SU-DHL-6 (cell line): ENCODE measurements around the gene ARMS2.

Experiments used
- H2AFZ ChIP-seq: fragments of 200-600 bp; sonication (generic); 2 replicates; pipeline ENCODE4 v1.6.1; 2014; ENCODE audit warnings: low read depth, mild to moderate bottlenecking, moderate library complexity, mixed read lengths, antibody characterized with exemption, low read length; ENCODE audit not compliant: severe bottlenecking
- H3F3A ChIP-seq: fragments of 200-600 bp; shearing (Covaris generic); 2 replicates; pipeline ENCODE4 v1.6.0; 2016; ENCODE audit warnings: antibody characterized with exemption, mild to moderate bottlenecking; ENCODE audit not compliant: insufficient read depth
- H3K27ac ChIP-seq: fragments of 200-600 bp; sonication (generic); 2 replicates; pipeline ENCODE4 v1.5.1; 2016; ENCODE audit warnings: low read depth, mild to moderate bottlenecking, low read length, moderate library complexity, mixed read lengths
- H3K27me3 ChIP-seq: fragments of 200-600 bp; sonication (generic), shearing (Covaris generic); 2 replicates; pipeline ENCODE4 v1.6.0; 2014; ENCODE audit warnings: mild to moderate bottlenecking, low read length
- H3K36me3 ChIP-seq: fragments of 200-600 bp; sonication (generic); 2 replicates; pipeline ENCODE4 v1.6.1; 2014; ENCODE audit warnings: mild to moderate bottlenecking, low read length, mixed read lengths
- H3K4me2 ChIP-seq: fragments of 300-600, 200-600 bp; shearing (Covaris generic), sonication (generic); 2 replicates; pipeline ENCODE4 v1.6.0; 2014; ENCODE audit warnings: low read length, low read depth, mild to moderate bottlenecking; ENCODE audit not compliant: poor library complexity, severe bottlenecking
- H3K4me3 ChIP-seq: fragments of 200-600 bp; sonication (generic); 2 replicates; pipeline ENCODE4 v1.5.1; 2014; ENCODE audit warnings: antibody characterized with exemption, low read length, mild to moderate bottlenecking, mixed read lengths; ENCODE audit not compliant: insufficient read depth, poor library complexity, severe bottlenecking
- H3K79me2 ChIP-seq: fragments of 200-600 bp; sonication (generic); 2 replicates; pipeline ENCODE4 v1.6.1; 2014; ENCODE audit warnings: mild to moderate bottlenecking, low read length, moderate library complexity; ENCODE audit not compliant: insufficient read depth
- H3K9ac ChIP-seq: fragments of 200-600 bp; sonication (generic); 2 replicates; pipeline ENCODE4 v1.7.0; 2014; ENCODE audit warnings: mild to moderate bottlenecking, low read length
- H3K9me2 ChIP-seq: fragments of 200-600 bp; sonication (generic); replicated peaks from 2 replicates; pipeline ENCODE4 v1.6.1; 2014; ENCODE audit warnings: low read length; ENCODE audit not compliant: insufficient read depth
- H3K9me3 ChIP-seq: fragments of 200-600 bp; sonication (generic); 2 replicates; pipeline ENCODE4 v1.6.1; 2014; ENCODE audit warnings: low read length, mixed read lengths; ENCODE audit not compliant: insufficient read depth
- H4K20me1 ChIP-seq: fragments of 200-600 bp; sonication (generic); 2 replicates; pipeline ENCODE4 v1.6.1; 2014; ENCODE audit warnings: low read depth, mild to moderate bottlenecking, antibody characterized with exemption, low read length, moderate library complexity, mixed read lengths
- EZH2phosphoT487 ChIP-seq: fragments of 200-600 bp; sonication (generic), shearing (Covaris generic); conservative IDR thresholded peaks from 2 replicates; pipeline ENCODE4 v1.6.1; 2018; ENCODE audit warnings: mild to moderate bottlenecking, antibody characterized with exemption, low read length, moderate library complexity, mixed read lengths
- TF ChIP-seq, protein P1 (sequence below): fragments of 200-600 bp; sonication (generic); IDR thresholded peaks from one replicate; pipeline ENCODE4 v1.5.1; 2017; ENCODE audit warnings: antibody characterized with exemption, mild to moderate bottlenecking, low read length, moderate library complexity; ENCODE audit not compliant: insufficient read depth, poor library complexity, severe bottlenecking

The ARMS2 gene

DNA sequence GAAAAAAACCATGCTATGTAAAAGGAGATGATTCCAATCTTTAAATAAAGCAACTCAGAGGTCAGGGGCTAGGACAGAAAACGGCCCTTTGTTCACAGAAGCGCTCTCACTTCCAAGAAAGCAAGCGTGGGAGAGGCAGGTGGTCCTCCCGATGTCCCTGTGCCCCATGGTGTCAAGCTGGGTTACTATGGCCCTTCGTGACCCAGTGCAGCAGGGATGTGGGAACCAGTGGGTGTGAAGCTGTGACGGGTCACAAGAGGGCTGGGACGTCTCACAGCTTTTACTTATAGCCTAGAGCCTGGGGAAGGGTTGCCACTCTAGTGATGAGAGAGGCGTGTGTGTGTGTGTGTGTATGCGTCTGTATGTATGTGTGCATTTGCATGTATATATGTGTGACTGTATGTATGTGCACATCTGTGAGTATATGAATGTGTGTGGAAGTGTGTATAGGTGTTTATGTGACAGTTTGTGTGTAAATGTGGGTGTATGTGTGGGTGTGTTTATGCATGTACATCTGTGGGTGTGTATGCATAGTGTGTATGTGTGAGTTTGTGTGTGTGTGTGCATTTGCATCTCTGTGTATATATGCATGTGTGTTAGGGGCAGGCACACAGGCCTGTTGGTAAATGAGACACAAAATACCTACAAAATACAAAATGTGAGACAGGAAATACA is 32.1 kb downstream of the ARMS2 start:
- no peak overlapping the region for H3K27ac ChIP-seq
- H3K27me3 ChIP-seq: no peaks in the 10 kb centered on the region
- H3F3A ChIP-seq: no peaks in the 10 kb centered on the region
- H3K4me2 ChIP-seq: no peak overlapping the region
- TF ChIP-seq, protein P1, sequence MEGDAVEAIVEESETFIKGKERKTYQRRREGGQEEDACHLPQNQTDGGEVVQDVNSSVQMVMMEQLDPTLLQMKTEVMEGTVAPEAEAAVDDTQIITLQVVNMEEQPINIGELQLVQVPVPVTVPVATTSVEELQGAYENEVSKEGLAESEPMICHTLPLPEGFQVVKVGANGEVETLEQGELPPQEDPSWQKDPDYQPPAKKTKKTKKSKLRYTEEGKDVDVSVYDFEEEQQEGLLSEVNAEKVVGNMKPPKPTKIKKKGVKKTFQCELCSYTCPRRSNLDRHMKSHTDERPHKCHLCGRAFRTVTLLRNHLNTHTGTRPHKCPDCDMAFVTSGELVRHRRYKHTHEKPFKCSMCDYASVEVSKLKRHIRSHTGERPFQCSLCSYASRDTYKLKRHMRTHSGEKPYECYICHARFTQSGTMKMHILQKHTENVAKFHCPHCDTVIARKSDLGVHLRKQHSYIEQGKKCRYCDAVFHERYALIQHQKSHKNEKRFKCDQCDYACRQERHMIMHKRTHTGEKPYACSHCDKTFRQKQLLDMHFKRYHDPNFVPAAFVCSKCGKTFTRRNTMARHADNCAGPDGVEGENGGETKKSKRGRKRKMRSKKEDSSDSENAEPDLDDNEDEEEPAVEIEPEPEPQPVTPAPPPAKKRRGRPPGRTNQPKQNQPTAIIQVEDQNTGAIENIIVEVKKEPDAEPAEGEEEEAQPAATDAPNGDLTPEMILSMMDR: no peak
- no peak for TF ChIP-seq EZH2phosphoT487
- H3K4me3 ChIP-seq: no peak overlapping the region
- H3K79me2 ChIP-seq: no peaks in the 10 kb centered on the region
- H2AFZ ChIP-seq: no peak overlapping the region
- no peaks in the 10 kb centered on the region for H3K36me3 ChIP-seq
- no peaks in the 10 kb centered on the region for H4K20me1 ChIP-seq
- no peaks in the 10 kb centered on the region for H3K9me3 ChIP-seq
- no peak overlapping the region for H3K9ac ChIP-seq
- H3K9me2 ChIP-seq: no peaks in the 10 kb centered on the region

DNA sequence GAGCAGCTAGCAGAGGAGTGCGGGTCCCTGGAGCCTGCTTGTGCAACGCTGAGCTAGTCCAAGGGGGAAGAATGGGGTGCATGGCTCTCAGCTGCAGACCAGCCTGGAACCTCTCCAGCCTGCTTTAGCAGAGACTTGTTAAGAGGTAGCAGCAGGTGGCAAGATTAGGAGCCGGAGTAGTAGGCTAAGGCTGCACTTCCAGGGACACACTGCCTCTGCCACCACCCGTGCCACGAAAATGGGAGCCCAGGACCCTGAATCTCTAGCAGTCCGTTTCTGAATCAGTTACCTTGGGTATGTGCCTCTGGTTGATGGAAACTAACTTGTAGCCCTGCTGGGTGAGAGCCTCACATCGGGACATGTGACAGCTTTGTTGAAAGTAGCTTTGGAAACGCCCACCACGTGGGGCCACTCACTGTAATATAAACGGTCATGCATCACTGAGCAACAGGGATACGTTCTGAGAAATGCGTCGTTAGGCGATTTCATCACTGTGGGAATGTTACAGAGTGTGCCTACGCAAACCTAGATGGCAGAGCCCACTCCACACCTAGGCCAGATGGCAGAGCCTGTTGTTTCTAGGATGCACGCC is 32.8 kb downstream of the ARMS2 start:
- Histone ChIP-seq H4K20me1 (no peaks in the 10 kb centered on the region), H3K9ac (no peak overlapping the region), H2AFZ (no peak overlapping the region), H3K27ac (no peak overlapping the region), H3K4me3 (no peak overlapping the region), H3K9me2 (no peaks in the 10 kb centered on the region), H3F3A (no peaks in the 10 kb centered on the region), H3K36me3 (no peaks in the 10 kb centered on the region), H3K9me3 (no peaks in the 10 kb centered on the region), H3K4me2 (no peak overlapping the region), H3K79me2 (no peaks in the 10 kb centered on the region), H3K27me3 (no peaks in the 10 kb centered on the region)
- no peak for TF ChIP-seq EZH2phosphoT487
- TF ChIP-seq, protein P1: no peak

DNA sequence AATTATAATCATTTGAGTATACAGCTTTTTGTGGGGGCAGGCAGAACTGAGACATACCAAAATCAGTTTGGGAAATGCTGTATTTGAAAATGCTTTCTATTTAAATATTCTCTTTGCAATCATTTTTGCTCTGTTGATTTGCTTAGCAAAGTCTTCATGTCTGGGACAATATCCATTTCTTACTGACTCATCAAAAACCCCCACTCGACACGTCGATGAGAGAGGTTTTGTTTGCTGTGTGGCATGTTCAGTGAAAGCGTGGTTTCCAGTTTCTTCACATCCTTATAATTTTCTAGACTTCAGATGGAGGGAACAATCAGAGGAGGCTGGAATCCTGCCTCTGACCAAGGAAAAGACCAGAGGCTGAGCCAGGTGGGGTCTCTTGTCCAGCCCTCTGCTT is 35.8 kb downstream of the ARMS2 start:
- H2AFZ ChIP-seq: no peak overlapping the region
- H3K9ac ChIP-seq: no peak overlapping the region
- no peaks in the 10 kb centered on the region for H3K9me2 ChIP-seq
- no peaks in the 10 kb centered on the region for H3K36me3 ChIP-seq
- H3K4me3 ChIP-seq: no peak overlapping the region
- H3K27me3 ChIP-seq: no peaks in the 10 kb centered on the region
- no peaks in the 10 kb centered on the region for H3K79me2 ChIP-seq
- no peaks in the 10 kb centered on the region for H4K20me1 ChIP-seq
- no peaks in the 10 kb centered on the region for H3F3A ChIP-seq
- no peak for TF ChIP-seq EZH2phosphoT487
- TF ChIP-seq, protein P1: no peak
- H3K27ac ChIP-seq: no peak overlapping the region
- no peak overlapping the region for H3K4me2 ChIP-seq
- no peaks in the 10 kb centered on the region for H3K9me3 ChIP-seq
